ENCODE results near the gene POLE.
A peak's percentile ranks its signal among the peaks of the same experiment; 100 is the strongest.
"Not testable (repeated sequence)": the region's sequence is repeated elsewhere in the genome, so short reads cannot be mapped to it uniquely, and the experiment has no call there.

POLE gene

DNA sequence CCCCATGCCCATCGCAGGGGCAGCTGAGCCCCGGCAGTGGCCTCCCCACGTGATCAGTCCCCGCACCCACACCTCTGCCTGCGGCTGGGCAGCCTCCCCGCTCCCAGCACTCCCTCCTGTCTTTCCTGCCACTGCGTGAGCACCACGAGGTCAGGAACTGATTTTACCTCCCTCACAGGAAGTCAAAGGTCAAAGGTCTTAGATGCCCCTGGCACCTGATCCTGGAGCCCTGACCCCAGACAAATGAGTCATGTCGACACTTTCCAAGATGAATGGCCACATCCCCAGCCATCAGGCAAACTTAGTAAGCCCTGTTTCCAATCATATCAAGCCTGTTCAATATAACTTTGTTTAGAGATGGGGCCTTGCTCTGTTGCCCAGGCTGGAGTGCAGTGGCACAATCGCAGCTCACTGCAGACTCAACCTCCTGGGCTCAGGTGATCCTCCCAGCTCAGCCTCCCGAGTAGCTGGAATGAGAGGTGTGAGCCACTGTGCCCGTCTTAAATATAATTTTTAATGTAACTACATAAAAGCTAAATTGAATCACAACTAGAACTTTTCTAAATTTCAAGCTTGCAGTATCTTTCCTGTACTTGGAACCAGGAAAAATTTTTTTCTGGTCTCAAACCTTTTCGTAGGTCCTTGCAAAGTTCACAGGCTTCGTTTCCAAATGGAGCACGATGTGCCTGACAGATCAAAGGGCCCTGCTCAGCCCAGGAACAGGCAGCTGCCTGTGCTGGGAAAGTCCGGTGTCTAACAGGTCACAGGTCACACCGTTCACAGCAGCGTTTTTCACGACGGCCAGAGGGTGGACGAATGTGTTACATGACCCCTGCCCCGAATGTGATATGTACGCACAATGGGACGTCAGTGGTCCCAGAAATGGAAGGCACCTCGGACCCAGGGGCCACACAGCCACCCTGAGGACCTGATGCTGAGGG, 78.6 kb downstream of the POLE start:
- no peak for DNase-seq

DNA sequence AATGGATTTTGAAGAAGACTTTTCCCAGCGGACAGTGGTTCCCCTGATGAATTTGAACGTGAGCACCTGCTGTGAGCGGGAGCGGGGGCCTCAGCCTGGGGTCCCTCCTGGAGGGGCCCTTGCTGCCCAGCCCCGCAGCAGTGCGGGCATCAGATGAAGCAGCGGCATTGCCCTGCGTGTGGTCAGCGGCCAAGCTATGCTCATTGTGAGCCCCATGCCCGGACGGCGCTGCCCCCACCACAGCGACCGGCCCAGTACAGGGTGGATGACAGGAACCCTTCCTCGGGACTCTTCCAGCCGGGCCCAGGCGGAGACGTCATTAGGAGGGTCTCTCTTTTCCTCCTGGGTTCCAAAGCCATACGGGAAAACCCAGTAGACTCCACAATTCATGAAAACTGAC, 80.2 kb downstream of the POLE start:
- DNase-seq, result no peak

DNA sequence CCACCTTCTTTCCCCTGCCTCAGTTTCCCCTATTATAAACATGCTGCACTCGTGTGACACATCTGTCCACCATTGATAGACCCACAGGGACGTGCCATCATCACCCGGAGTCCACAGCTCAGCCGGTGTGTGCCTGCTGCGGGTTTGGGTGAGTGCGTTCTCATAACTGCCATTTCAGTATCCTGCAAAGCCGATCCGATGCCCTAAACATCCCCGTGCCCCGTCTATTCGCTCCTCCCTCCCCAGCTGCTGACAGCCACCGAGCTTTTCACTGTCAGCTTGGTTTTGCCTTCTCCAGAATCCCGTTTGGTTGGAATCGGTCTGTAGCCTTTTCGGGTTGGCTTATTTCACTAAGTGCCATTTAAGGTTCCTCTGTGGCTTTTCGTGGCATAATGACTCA, 80.7 kb downstream of the POLE start:
- DNase-seq, result no peak

DNA sequence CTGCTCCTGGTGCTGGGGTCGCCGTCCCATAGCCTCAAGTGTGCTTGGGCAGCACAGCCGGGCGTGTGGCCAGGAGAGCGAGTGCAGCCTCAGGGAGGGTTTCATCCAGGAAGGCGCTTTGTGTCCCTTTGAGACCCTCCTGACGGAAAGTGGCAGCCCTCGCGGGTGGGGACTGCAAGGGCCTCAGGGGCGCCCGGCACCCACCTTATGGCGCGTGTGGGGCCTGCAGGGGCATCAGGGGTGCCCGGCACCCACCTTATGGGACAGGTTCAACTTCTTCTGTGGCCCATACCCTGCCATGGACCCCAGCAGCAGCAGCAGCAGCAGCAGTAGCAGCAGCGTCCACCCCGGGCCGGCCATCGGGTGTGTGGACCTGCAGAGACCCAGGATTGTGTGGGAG, 81.2 kb downstream of the POLE start:
- DNase-seq, result no peak

DNA sequence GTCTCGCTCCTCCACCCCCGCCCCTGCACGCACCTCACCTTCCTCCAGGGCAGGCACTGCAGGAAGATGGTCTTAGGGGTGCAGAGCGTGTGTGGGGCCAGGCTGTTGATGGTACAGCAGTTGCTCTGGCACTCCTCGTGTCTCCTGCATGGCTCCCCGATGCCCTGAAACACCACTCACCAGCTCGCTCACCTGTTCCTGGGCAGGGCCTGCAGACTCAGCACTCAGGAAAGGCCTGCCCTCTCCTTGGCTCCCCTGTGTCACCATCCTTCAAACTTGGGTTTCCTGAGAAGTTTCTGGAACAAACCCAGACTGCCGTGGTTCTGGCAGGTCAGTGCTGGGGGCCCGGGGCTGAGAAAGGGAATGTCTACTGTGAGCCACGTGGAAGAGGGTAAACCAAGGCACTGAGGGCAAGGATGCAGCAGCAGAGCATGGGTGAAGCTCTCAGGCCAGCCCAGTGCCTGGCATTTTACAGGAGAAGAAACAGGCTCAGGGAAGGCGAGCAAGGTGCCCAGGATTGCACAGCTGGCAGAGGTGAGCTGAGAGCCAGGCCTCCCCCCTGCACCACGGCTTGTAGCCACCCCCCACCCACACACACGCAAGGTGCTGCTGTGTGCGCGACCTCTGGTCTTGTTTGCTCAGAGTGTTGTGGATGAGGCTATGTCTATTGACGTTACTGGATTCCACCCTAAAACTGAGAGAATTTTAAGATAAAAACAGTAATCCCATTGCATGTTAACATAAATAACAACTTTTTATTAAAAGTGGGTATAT, 82.3 kb downstream of the POLE start:
- no peak for DNase-seq

DNA sequence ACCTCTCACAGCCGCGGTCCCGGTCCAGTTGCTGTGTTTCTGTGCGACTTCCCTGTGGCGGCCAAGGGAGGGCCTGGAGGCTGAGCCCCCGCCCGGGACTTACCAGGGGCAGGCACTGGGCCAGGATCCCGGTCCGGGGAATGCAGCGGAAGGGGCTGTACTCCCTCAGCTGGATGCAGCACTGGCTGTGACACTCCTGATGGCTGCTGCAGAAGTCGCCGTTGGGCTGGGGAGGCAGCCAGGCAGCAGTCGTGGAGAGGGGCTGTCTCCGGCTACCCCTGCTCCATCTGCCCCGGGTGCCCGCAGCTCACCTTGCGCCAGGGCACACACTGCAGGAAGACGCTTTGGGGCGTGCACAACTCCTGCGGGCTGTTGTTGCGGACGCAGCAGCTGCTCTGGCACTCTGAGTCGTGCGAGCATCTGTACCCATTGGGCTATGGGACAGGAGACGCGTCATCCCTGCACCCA, 83.0 kb downstream of the POLE start:
- no peak for DNase-seq

DNA sequence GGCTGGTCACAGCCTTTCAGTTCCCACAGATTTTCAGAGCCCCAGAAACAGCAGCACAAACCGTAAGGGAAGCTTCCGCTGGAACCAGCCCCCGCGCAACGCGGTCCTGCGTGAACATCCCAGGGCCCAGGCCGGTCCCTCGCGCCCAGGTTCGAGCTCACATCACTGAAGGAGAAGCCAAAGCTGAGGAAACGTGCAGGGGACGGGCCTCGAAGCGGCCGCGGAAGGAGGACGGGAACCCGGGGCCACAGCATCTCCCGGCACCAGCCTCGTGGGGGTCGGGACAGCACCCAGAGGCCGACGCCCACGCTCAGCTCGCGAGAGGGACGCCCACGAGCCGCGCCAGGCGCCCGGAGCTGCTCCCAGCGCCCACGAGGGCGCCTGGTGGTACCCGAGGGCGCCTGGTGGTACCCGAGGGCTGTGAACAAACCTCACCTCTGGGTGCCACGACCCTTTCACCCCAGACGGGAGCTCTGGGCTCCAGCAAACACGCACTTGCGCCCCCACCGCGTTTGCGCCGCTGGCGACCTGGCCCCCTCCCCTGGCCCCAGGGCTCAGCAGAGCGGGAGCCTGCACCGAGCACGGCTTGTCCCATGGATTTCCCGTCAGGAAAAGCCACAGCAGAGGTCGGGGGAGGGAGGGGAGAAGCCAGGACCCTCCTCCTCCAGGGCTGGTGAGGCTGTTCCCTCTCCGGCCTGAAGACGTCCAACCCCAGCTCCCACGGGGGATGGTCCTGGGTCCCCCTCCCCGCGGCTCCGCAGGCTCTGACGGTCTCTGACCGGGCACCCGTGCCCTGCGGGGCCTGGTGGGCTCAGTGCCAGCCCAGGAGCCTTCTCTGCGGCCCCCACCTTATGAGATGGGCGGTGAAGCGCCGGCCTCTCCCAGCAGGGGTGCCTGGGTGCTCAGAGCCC, 83.6 kb downstream of the POLE start:
- no peak for DNase-seq

DNA sequence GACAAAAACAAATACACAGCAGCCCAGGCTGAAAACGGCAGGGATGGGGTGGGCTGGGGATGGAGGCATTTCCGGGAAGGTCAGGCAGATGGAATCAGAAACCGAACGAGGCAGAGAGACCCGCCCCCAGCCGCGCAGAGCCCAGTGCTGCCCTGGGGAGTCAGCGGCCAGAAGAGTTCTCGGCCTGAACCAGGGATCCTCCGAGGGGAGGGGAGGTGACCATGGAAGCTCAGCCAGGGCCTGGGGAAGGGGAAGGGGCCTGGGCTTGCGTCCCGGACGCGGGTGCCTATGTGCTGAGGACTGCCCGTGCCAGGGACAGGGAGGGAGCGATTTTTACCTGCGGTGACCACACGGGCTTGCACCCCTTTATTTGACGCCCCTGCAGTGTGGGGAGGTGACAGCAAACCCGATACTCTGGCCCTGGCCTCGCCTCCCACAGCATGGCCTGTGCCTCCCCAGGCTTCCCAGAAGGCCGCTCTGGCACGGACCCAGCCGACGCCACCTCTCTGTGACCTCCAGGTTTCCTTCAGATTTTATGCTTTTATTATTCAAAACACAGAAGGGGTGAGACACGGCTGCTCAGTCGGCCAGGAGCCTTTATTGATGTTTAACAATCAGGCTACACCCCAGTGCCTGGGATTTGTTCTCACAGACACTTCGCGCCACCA, 84.4 kb downstream of the POLE start:
- no peak for DNase-seq

DNA sequence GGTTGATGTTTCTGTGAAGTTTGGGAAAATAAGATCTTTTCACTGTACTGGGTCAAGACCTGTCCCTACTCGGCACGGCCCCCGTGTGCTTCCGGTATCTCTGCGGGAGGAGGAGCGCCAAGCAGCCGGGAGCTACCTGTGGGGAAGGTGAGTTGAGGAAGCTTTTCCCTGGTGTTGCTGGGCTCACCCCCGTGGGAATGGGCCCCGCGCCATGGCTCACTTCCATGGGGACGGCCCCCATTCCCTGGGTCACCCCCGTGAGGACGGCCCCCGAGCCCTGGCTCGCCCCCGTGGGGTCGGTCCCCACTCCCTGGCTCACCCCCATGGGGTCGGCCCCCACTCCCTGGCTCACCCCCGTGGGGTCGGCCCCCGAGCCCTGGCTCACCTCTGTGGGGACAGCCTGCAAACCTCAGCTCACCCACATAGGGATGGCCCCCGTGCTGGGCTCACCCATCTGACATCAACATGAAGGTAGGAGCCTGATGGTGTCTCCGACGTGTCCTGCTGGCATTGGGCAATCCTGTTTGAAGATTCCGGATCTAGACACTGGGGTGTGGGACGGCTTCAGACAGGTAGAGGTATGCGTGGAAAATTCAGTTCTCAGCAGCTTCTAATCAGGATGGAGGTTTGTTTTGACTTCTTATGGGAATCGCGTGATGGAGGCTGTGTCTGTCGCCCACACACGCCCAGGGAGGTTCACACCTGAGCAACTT, 85.8 kb downstream of the POLE start:
- no peak for DNase-seq

DNA sequence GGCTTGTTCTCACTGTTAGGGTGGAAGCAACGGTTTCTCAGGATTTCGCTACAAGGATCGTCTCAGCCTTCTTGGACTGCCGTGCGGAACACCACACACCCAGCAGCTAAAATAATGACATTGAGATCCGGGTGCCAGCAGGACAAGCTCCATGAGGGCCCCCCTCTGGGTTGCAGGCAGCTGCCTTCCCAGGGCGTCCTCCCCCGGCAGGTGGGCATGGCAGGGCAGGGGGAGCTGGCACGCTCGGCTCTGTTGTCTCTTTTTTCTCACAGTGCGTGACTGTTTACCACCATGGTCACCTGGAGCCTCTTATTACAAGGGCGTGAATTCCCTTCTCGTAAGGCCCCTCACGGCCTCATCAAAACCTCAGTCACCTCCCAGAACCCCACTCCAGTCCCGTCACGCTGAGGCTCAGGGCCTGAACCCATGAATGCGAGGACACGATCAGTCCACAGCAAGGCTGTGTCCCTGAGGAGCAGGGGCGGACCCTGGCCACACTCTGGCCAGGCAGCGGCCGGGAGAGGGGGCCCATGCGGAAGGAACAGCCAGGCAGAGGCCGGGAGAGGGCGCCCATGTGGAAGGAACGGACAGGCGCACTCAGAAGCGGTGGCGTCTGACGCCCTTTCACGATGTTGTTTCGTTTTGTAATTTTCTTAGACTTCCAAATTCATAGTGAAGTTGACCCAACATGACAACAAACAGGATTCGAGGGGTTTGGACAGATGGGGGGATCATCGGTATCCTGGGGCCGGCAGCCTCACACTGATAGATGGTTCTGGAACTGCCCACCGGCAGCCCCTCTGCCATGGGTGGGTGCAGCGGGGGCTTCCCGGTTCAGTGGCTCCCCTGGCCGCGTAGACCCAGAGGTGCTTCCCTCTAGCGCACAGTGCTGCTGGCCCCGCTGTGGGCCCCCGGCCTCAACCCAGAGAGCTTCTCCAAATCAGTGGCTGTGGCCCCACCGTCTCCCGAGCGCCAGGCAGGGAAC, 86.8 kb downstream of the POLE start:
- no peak for DNase-seq

DNA sequence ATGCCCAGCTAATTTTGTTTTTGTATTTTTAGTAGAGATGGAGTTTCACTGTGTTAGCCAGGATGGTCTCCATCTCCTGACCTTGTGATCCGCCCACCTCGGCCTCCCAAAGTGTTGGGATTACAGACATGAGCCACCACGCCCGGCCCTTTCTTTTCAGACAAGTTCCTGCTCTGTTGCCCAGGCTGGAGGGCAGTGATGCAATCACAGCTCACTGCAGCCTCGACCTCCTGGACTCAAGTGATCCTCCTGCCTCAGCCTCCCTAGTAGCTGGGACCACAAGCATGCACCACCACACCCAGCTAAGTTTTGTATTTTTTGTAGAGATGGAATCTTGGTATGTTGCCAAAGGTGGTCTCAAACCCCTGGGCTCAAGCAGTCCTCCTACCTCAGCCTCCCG, 87.6 kb downstream of the POLE start:
- DNase-seq, result not testable (repeated sequence)

DNA sequence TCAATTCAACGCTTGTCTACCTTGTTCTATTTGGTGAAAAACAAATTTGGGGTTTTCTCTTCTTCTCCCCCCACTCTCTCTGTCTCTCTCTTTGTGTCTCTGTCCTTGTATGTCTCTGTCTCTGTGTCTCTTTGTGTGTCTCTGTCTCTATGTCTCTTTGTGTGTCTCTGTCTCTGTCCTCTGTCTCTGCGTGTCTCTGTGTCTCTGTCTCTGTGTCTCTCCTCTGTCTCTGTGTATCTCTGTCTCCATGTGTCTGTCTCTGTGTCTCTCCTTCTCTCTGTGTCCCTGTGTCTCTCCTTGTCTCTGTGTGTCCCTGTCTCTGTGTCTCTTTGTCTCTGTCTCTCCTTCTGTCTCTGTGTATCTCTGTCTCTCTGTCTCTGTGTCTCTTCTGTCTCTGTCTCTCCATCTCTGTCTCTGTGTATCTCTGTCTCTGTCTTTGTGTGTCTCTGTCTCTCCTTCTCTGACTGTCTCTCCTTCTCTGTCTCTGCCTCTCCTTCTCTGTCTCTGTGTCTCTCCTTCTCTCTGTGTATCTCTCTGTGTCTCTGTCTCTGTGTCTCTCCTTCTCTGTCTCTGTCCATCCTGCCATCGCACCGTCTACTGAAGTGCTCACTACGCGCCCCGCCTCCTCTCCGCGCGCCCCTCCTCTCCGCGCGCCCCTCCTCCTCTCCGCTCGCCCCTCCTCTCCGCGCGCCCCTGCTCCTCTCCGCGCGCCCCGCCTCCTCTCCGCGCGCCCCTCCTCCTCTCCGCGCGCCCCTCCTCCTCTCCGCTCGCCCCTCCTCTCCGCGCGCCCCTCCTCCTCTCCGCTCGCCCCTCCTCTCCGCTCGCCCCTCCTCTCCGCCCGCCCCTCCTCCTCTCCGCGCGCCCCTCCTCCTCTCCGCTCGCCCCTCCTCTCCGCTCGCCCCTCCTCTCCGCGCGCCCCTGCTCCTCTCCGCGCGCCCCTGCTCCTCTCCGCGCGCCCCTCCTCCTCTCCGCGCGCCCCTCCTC, 89.5 kb downstream of the POLE start:
- no peak for DNase-seq

DNA sequence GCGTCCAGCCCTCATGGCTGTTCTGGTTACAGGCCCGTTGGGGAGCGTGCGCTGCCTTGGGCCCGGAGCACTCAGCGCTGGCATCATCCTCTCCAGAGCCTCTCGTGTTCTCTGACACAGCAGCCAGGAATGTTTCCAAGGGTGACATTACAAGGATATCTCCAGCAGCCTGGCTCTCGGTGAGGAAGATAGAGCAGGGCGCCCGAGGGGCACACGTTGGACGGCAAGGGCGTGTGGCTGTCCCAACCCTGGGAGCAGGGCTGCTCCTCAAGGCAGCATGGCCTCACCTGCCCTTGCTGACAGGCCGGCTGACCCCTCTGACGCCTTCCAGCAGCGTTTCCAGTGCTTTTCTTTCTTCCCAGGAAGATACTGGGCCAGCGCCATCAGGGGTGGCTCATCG, 91.1 kb downstream of the POLE start:
- peak; percentile 18 for DNase-seq

DNA sequence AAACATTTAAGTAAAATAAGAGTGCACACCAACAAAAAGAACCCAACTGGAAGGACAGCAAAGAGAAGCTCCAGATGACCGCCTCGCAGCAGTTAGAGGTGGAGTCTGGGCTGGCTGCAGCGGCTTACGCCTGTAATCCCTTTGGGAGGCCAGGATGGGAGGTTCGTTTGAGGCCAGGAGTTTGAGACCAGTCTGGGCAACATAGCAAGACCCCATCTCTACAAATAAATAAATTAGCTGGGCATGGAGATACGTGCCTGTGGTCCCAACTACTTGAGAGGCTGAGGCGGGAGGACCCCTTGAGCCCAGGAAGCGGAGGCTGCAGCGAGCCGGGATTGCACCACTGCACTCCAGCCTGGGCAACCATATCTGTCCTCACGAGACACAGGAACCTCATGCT, 92.0 kb downstream of the POLE start:
- DNase-seq, result no peak

DNA sequence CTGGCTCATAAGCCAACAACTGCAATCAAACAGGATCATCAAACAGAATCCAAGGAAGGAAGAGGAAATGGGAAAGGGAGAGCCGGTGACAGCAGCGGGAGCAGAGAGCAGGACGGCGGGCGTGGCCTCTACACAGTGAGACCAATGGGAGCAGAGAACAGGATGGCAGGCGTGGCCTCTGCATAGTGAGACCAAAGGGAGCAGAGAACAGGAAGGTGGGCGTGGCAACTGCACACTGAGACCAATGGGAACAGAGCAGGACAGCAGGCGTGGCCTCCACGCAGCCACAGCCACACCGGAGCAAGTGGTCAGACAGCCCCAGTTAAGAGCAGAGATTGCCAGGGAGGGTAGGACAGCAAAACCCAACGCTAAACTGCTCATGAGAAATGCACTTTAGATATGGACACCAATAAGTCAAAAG, 93.2 kb downstream of the POLE start:
- peak; percentile 76 for DNase-seq

DNA sequence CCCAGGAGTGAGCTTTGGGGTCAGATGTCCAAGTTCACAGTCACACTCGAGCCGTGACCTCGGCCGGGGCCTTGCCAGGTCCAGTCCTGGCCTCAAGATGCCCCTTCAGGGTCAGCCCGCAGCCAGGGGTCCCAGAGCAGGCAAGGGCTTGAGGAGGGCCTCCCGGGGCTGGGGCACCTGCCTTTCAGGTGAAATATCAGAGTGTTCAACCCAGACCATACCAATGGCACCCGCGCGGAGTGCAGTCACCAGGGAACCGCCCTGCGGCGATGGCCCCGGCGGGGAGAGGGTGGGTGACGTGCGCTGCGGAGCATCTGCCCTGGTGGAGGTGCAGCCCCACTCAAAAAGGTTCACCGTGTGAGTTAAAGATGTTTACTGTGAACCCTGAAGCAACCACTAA, 93.6 kb downstream of the POLE start:
- DNase-seq, result no peak

DNA sequence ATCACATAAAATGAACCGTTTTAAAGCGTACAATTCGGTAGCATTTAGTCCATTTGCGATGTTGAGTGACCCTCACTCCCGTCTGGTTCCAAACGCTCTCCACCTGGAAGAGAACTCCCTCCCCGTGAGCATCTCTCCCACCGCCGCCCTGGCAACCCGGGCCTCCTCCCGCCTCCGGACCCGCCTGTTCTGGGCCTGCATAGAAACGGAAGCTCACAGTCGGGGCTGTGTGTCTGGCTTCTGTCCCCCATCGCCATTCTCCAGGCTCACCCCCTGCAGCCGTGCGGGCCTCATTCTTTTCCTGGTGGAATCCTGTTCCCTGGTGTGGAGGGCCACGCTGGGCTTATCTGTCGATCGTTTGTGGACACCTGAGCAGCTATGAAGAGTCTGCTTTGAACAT, 94.1 kb downstream of the POLE start:
- DNase-seq, result no peak

DNA sequence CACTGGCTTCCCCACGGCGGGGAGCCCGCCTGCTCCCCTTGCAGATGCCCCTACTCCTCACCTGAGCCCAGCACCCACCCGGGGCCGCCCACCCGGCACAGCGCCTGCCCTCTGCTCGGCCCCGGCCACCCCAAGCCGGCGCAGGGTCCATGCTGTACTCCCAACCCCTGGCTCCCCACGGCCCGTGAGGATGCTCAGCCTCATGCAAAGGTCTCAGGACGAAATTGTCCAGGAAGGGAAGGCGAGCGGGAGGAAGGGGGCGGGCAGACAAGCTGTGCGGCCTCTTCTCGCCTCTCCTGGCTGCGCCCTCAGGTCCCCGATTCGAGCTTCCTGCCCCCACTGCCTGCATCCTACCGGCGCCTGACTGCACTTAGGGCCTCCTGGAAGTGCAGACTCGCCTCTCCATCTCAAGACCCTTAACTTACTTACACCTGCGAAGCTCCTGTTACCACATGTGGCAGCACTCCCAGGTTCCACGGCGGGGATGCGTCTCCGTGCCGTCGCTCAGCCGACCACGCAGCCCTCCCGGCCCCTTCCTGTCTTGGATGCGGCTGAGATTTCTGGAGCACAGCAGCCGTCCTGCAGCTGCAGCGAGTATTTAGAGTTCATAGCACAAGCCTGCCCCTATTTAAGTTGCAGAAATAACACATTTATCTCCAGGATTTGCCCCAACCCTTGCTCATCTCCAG, 94.7 kb downstream of the POLE start:
- no peak for DNase-seq
